T-helper 1 cell treated with Interleukin-12 subunit alpha and Interleukin-12 subunit beta and Interleukin-4 antibody, amounts not matched to agents 30 μg/mL and 1 μg/mL, for 36 hours (primary cell): ENCODE data around the gene TRPV5.

Experiments used
- H3K27ac Mint-ChIP-seq: one replicate; pipeline ENCODE4 v1.8.0; 2021; ENCODE audit warnings: mild to moderate bottlenecking, mixed read lengths
- H3K27me3 Mint-ChIP-seq: one replicate; pipeline ENCODE4 v1.8.0; 2021; ENCODE audit warnings: low read depth, mixed read lengths
- H3K36me3 Mint-ChIP-seq: one replicate; pipeline ENCODE4 v1.8.0; 2021; ENCODE audit warnings: low read depth, mixed read lengths
- H3K4me1 Mint-ChIP-seq: one replicate; pipeline ENCODE4 v1.8.0; 2021; ENCODE audit warnings: low read depth, mixed read lengths
- H3K4me3 Mint-ChIP-seq: one replicate; pipeline ENCODE4 v1.8.0; 2021; ENCODE audit warnings: mild to moderate bottlenecking, moderate library complexity, mixed read lengths
- H3K9me3 Mint-ChIP-seq: one replicate; pipeline ENCODE4 v1.8.0; 2021; ENCODE audit warnings: mixed read lengths

Gene TRPV5

DNA sequence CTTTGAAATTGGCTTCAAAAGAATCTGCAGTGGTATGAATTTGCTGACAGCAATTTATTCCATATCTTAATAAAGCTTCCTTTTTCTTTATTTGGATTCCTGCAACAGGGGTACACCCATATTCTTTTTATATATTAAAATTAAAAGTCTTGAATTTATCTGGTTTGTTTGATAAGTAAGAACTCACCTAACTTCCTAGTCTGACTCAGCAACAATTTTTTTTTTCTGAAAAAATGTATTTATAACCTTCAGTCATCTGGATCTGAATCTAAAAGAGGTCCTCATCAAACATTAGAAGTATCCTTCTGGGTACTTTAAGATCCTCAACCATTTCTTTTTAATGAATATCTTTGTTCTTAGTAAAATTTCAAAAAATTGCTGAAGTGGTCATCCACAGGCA lies 74.1 kb downstream of the TRPV5 start:
- H3K9me3 Mint-ChIP-seq, result no peaks in the 10 kb centered on the region
- peaks cover 38% of the 10 kb centered on the region for H3K27me3 Mint-ChIP-seq
- H3K4me3 Mint-ChIP-seq, result no peak overlapping the region
- peaks cover 5% of the 10 kb centered on the region for H3K4me1 Mint-ChIP-seq
- no peaks in the 10 kb centered on the region for H3K36me3 Mint-ChIP-seq
- H3K27ac Mint-ChIP-seq, result no peak overlapping the region
